ENCODE measurements around the gene SH3GL1.

DNA sequence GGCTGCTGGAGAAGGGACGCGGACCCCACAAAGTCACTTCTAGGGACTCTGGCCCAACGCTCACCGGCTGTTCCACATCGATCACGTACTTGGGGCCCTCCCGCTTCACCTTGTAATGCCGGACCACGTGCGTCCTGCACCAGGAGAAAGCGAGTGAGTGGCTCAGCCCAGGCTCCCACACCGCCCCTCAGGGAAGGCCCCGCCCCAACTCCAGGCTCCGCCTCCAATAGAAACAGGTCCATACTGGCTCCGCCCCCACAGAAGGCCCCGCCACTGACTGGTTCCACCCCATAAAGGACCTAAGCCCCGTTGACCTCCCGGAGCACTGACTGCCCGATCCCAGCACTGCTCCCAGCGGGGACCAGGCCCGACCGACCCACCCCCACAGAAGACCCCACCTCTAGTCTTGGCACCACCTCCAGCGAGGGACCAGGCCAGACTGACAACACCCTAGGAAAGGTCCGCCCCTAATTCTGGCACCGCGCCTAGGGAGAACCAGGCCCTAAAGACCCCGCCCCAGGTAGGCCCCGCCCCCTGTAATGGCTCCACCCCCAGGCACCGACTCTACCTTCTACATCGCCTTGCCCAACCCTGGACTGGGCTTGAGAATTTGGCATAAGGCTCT, 73.0 kb downstream of the SH3GL1 start:
- TF ChIP-seq EZH2 (optimal IDR thresholded peaks at IDR 0.05; ENCODE audit: low read depth, low read length) (no peak), EZH2phosphoT487 (IDR thresholded peaks at IDR 0.05; ENCODE audit: low read length) (no peak)
- TF ChIP-seq, protein P1, sequence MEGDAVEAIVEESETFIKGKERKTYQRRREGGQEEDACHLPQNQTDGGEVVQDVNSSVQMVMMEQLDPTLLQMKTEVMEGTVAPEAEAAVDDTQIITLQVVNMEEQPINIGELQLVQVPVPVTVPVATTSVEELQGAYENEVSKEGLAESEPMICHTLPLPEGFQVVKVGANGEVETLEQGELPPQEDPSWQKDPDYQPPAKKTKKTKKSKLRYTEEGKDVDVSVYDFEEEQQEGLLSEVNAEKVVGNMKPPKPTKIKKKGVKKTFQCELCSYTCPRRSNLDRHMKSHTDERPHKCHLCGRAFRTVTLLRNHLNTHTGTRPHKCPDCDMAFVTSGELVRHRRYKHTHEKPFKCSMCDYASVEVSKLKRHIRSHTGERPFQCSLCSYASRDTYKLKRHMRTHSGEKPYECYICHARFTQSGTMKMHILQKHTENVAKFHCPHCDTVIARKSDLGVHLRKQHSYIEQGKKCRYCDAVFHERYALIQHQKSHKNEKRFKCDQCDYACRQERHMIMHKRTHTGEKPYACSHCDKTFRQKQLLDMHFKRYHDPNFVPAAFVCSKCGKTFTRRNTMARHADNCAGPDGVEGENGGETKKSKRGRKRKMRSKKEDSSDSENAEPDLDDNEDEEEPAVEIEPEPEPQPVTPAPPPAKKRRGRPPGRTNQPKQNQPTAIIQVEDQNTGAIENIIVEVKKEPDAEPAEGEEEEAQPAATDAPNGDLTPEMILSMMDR (IDR thresholded peaks at IDR 0.05; ENCODE audit: low read length), result no peak
